DMS153 treated with DMSO at 0.1 percent for 48 hours (cell line): ENCODE measurements around the gene MUC5AC.
"Not testable (repeated sequence)": the region's sequence is repeated elsewhere in the genome, so short reads cannot be mapped to it uniquely, and the experiment has no call there.

Experiments
- DNase-seq: peaks from one replicate; lab custom pipeline; 2025; ENCODE audit not compliant: unreplicated experiment; lab: John Stamatoyannopoulos, UW

Gene MUC5AC

DNA sequence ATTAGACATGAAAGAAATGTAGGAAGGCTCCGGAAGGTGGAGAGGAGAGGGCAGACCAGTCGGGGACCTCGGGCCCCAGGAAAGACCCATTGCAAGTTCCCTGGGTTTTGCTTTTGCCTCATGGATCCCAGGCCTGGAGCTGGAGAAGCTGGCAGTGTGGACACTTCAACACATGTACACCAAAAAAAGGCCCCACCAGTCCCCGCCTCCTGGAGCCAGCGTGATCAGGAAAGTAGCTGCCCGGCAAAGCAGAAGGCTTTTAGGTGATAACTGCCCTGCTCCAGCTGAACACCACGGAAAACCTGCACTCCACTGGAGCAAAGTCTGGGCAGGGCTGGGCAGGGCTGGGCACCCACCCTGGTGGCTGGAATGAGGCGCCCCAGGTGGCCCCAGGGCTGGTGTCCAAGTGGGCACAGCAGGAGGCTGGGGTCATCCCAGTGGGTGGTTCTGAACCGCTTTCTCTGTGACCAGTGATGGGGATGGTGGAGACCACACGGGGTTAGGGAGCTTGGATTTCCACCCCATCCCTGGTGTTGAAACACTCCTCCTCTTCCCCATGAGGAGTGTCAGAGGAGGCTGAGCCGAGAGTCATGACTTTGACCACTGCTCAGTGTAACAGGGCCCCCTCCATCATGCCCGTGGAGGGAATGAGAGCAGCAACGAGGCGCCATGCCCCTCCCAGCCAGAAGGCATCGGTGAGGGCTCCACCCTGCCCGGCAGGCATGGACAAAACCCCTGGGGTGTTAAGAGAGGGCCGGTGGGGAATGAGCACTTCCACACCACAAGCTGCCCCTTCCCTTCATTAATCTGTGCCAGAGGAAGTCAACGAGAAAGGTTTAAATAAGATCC is 16.9 kb upstream of the MUC5AC start:
- DNase-seq, result no peak

DNA sequence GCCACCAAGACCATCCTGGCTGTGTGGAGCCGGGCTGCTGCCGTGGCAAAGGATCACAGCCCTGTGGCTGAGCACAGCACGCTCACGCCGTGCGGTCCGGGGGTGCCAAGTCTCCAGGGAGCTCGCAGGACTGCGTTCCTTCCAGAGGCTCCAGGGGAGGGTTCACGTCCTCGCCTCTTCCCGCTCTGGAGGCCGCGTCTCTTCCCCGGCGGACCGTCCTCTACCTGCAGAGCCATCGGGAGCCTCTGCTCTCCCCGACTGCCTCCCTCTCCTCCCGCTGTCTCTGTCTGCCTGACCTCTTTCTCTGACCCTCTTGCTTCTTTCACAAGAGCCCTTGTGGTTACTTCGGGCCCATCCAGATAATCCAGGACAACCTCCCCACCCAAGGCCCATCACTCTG is 11.4 kb upstream of the MUC5AC start:
- DNase-seq, result no peak

DNA sequence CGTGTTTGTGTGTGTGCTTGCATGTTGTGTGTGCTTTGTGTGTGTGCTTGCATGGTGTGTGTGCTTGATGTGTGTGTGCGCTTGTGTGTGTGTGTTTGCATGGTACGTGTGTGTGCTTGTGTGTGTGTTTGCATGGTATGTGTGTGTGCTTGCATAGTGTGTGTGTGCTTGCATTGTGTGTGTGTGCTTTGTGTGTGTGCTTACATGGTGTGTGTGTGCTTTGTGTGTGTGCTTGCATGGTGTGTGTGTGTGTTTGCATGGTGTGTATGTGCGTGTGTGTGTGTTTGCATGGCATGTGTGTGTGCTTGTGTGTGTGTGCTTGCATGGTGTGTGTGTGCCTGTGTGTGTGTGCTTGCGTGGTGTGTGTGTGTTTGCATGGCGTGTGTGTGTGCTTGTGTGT is 10.0 kb upstream of the MUC5AC start:
- no peak for DNase-seq

DNA sequence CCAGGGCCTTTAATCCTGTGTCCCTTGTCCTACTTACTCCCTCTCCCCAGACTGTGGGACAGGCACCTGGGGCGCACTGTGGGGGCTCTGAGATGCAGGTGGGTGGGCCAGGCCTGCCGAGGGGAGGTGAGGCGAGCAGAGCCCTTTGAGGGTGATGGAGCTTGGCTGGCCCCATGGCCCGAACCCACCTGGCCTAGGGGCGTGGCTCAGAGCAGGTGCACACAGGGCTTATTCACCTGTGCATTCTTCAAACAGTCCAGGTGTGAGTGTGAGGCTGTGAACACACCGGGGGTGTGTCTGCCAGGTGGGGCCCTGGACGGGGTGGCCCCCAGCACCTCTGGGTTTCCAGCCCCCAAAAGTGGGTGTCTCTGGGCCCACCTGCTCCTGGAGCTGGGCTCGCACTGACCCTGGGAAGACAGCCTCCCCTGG is 9.0 kb upstream of the MUC5AC start:
- DNase-seq, result no peak

DNA sequence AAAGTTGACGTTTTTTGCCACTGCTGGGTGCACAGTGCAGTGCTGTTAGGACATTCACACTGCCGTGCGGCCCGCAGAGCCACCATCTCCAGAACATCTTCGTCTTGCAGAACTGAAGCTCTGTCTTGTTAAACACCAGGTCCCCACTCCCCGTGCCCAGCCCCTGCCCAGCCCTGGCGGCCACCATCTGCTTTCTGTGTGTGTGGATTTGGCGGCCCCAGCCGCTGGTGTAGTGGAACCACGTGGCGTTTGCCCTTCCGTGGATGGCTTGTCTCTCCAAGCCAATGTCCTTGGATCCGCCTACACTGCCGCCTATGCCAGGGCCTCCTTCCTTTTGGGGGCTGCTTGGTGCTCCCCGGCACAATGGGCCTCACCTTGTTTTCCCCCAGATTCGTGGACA is 8.2 kb upstream of the MUC5AC start:
- DNase-seq, result no peak

- no peak for DNase-seq
These were observed 7.6 kb upstream of the MUC5AC start for GRCh38 chr11:1150116-1150515.

DNA sequence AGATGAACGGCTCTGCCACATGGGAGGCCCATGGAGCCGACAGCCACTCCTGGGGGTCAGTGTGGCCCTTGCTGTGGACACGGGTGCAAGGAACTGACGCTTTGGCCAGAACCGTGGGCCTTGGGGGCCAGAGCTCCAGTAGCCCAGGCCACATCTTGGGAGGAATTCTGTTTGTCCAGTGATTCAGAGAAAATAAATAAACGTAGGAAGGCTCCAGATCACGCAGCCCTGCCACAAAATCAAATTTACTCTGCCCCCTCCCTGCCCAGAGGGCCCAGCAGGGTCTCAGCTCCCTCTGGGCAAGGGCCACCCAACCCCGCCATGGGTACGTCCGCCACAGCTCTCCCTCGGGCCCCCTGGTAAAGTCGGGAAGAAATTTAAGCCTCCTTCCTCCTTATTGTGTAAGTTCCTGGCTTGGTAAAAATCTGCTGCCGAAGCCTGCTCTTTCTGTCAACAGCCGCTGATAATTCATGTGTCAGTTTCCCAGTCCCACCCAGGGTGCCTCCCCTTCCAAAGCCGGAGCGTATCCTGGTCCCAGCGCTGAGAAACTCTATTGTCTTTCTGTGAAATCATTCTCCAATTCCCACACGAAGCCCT is 6.9 kb upstream of the MUC5AC start:
- DNase-seq, result no peak

- no peak for DNase-seq
These were observed 6.1 kb upstream of the MUC5AC start for GRCh38 chr11:1151366-1152315.

GRCh38 chr11:1152316-1153104 is 5.2 kb upstream of the MUC5AC start:
- DNase-seq, result no peak

DNA sequence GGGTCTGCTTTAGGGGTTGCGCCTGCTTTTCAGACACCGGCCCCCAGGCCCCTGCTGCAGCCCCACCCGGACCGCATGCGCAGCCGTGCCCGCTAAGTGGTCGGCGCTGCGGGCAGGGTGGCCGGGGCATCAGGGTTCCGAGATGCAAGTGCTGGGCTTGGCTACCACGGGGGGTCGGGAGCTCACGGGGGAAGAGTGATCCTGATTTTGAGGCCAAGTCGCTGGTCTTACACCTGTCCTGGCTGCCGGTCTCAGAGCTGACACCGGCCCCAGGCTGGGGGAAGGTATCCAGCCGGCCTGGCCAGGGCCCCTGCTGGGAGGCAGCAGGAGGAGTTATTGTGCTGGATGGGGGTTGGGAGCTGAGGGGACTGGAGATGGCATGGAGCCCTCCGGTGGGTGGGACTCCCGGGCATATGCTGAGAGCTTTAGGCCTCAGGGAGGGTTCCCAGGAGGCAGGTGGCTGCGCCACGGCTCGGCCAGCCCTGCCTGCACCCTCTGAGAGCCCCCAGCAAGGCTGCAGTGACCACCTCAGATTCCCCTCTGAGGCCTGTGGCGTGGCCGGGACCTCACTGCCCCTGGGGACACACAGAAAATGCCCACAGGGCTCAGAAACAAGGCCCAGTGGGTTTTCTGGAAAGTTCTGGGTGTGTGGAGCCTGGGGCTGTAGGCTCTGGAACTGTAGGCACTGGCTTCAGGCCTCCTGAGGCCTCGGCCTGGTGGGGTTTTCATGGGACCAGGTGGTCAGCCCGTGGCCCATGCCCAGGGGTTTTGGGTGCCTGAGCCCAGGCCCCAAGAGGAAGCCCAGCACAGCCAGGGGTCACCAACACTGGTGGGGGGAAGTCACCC is 4.4 kb upstream of the MUC5AC start:
- DNase-seq, result no peak

DNA sequence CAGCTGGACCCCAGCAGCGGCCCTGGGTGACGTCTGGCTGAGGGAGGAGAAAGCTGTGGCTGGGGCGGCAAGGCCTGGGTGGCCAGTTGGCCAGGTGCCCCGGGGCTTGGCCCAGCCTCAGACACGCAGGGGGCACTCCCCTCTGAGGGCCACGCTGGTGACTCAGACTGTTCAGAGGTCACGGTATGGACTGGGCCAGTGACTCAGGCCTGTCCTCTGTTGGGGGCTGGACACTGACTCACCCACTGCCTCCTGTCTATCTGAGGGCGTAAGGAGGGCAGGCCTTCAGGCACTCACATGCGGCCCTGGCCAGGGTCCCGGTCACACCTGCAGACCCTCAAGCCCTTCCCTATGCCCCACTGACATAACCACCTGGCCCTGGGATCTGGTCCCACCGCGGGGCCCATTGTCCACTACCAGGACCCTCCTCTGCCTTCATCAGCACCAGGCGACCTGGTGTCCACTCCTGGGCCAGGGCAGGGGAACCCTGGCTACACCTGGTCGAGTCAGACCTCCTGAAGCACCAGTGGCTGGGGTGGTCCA is 3.7 kb upstream of the MUC5AC start:
- DNase-seq, result no peak

DNA sequence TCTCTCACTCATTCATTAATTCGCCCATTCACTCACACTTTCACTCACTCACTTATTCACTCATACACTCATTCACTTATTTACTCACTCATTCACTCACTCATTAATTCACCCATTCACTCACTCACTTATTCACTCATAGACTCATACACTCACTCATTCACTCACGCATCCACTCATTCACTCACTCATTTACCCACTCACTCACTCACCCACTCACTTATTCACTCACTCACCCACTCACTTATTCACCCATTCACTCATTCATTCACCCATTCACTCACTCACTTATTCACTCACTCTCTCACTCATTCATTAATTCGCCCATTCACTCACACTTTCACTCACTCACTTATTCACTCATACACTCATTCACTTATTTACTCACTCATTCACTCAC is 3.1 kb upstream of the MUC5AC start:
- DNase-seq, result not testable (repeated sequence)

GRCh38 chr11:1155274-1155693 is 2.5 kb upstream of the MUC5AC start:
- DNase-seq, result no peak

GRCh38 chr11:1156506-1157340 is 1.0 kb upstream of the MUC5AC start:
- DNase-seq, result no peak

DNA sequence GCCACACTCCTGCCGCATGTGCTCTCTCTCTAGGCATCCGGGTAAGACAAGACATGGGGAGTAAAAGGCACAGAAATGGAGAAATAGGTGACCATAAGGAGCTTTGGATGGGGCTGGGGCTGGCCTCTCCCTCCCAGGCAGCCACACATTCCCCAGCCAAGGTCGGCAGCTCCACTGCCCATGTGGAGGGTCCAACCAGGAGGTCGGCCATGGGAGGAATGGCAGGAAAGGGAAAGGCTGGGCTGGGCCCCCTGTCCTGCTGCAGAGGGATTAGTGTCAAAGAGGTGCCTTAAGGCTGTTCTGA is 460 bp upstream of the MUC5AC start:
- no peak for DNase-seq

DNA sequence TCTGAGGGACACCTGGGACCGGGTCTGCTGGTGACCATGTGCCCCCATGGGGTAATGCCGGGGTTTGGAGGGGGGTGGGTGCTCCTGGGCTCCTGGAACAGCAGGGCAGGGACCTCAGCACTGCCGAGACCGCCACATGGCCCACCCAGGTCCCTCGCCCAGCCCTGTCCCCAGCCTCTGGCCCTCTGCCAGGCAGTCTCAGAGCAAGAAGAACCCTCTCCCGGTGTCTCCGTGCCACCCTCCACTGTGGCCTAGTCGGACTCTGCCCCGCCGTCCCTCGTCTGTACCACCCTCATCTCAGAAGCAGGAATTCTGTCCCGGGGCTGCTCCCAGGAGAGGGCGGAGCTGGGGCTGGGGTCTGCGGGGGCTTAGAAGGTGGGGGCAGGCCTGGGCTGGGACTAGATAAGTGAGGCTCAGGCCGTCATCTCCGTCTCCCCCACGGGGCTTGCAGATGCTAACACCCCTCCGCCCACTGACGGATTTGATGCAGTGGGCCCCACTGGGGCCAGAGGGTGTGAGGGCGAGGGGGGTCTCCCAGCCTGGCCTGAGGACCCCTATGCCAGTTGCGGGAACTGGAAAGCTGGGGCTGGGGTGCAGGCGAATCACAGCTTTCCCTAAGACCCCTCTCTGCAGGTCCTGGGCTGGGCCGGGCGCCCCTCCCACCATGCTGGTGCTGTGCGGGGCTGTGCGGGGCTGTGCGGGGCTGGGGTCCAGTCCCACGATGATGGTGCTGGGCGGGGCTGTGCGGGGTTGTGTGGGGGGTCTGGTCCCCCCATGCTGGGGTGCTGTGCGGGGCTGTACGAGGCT is 1.1 kb downstream of the MUC5AC start:
- no peak for DNase-seq

DNA sequence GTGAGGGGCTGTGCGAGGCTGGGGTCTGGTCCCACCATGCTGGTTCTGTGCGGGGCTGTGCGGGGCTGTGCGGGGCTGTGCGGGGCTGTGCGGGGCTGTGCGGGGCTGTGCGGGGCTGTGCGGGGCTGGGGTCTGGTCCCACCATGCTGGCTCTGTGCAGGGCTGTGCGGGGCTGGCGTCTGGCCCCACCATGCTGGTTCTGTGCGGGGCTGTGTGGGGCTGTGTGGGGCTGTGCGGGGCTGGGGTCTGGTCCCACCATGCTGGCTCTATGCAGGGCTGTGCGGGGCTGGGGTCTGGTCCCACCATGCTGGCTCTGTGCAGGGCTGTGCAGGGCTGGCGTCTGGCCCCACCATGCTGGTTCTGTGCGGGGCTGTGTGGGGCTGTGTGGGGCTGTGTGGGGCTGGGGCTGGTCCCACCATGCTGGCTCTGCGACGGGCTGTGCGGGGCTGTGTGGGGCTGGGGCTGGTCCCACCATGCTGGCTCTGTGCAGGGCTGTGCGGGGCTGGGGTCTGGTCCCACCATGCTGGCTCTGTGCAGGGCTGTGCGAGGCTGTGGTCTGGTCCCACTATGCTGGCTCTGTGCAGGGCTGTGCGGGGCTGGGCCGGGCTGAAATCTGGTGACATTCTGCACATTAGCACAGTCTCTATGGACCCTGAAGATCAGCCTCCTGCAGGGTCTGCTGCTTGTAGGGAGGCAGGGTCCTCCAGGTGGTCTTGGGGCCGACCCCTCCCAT is 1.9 kb downstream of the MUC5AC start:
- DNase-seq, result not testable (repeated sequence)
